ENCODE results near the gene ANKRD44. TPM values are rescaled to one million over a fixed set of nuclear protein-coding genes. Genes with fewer than 3 reads are reported as not detected.
"Not testable (repeated sequence)": the region's sequence is repeated elsewhere in the genome, so short reads cannot be mapped to it uniquely, and the experiment has no call there.

The ANKRD44 gene
- polyA plus RNA-seq, 12 donors: 11.2 to 34.8 (median 21.1) TPM; not detected in 1

DNA sequence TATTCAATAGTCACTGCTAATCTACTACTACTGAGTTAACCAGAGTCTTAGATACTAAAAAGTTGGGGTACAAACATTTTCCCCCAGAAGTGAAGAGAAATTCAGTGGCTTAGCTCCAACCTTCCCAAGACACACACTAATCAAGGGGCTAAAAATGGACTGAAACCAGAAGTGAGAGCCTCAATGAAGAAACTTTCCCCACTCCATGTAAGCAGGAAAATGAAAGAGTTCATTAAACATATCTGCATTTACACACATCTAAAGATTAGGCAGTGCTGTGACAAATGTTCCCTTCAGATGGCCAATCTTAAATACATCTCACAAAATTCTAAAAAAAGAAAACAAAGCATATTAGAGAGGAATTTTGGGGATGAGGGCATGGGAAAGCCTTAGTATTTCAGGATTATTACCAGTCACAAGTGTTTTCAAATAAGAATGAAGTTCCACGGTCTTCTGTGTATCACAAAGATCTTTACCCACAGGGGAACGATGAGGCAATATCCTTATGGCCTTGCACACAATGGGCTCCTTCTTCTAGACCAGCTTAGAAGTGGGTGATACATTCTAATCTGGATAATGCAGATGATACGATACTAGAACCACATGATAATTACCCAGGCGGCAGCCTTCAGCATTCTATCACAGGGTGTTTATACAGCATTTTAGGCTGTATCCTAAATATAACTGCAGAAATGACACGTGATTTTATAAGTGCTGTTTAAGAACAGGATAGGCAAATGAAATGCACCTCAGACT lies 17.1 kb downstream of the ANKRD44 start:
- no peak for DNase-seq

DNA sequence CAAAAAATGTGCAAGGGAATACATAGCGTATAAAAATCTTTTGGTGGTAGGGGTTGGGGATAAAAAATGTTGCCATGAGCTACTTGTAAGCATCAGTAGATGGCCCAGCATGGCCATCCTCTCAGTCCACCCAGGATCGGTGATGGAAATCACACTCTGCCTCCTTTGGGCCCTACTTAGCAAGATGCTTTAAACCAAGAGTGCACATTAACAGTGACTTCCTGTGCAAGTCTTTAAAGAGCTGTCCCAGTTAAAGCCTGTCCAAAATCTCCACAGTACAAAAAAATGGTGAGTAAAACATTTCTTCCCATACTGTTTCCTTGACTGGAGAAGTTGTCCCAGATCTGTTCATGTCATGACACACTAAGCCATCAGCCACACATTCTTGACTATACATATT lies 18.0 kb downstream of the ANKRD44 start:
- DNase-seq: no peak

DNA sequence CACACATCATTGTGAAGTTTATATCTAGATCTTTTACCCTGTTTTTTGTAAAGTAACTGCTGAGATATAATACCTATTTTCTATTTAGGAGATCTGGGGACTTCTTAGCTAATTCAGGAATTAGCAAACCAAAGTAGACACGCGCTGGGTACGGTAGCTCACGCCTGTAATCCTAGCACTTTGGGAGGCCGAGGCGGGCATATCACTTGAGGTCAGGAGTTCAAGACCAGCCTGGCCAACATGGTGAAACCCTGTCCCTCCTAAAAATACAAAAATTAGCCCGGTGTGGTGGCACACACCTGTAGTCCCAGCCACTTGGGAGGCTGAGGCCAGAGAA lies 23.0 kb downstream of the ANKRD44 start:
- not testable (repeated sequence) for DNase-seq

DNA sequence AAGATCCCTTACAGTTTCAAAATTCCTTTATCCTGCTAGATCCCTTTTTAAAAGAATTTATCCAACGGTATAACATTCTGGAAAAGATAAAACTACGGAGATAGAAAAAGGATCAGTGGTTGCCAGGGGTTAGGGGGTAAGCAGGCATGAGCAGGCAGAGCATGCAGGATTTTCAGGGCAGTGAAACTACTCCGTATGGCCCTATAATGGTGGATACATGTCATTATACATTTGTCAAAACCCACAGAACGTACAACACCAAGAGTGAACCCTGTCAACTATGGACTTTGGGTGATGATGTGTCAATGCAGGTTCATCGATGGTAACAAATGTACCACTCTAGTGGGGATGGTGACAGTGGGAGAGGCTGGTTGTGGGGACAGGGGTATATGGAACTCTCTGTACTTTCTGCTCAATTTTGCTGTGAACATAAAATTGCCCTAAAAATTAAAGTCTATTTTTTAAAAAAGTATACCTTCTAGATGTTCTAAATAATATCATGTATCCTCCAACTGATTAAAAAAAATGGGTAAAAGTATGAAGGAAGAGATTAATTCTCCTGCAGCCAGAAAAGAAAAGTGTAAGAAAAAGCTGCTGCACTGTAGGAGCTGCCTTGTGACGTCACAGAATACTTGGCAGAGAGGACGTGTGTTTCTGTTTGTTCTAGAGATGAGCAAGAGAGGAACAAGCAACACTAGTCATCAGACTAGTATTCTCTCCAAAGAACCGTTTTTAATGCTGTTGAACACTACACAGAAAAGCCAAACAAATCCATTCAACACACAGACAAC lies 23.6 kb downstream of the ANKRD44 start:
- DNase-seq: no peak

DNA sequence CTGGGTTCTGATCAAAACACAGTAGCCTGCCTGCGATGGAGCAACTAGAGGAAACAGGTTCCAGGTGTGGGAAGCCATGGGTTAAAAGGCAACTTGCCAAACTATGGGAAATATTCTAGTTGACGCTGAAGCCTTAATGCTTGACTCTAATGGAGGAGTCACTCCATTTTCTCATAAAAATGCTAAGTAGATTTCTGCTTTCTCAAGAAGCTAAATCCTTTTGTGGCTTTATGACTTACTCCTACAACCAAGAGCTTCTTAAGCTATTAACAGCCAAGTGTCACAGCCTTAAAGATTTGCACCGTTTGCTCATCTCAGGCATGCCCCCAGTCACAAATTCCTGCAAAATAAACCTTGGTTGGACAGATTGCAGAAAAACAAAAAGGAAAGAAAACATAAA lies 25.2 kb downstream of the ANKRD44 start:
- no peak for DNase-seq

DNA sequence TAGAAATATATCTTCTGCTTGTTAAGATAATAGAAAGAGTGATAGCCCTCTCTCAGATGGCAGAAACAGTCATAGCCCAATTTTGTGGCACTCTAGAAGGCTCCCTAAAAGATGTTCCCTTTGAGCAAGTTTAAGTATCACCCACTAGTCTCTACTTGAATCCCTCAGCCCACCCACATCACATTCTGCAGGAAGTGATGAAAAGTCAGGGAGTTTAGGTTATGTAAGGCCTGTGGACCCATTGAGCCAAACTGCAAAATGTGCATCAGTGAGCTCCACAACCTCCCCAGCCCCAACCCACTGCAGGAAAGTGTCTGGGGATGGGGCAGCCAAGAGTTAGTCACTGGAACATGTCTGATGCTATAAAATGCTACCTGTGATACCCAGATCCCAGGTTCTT lies 25.6 kb downstream of the ANKRD44 start:
- DNase-seq: no peak

DNA sequence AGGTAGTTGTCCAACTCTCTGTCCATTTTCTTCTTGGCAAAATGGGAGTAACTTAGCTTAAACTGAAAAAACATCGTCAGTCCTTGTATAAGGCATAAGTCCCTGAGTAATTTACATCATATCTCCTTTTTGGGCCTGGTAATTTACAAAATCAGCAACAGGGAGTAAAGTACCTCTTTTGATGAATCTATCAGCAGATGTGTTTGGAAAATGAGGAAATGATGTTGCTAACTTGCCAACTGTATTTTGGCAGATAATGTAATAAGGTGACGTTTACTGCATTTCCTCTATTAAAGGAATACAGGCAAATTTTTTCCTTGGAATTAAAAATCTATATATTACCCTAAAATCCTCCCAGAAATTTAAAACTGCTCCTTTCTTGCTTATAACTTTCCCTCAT lies 29.2 kb downstream of the ANKRD44 start:
- peak; percentile 67 for DNase-seq

DNA sequence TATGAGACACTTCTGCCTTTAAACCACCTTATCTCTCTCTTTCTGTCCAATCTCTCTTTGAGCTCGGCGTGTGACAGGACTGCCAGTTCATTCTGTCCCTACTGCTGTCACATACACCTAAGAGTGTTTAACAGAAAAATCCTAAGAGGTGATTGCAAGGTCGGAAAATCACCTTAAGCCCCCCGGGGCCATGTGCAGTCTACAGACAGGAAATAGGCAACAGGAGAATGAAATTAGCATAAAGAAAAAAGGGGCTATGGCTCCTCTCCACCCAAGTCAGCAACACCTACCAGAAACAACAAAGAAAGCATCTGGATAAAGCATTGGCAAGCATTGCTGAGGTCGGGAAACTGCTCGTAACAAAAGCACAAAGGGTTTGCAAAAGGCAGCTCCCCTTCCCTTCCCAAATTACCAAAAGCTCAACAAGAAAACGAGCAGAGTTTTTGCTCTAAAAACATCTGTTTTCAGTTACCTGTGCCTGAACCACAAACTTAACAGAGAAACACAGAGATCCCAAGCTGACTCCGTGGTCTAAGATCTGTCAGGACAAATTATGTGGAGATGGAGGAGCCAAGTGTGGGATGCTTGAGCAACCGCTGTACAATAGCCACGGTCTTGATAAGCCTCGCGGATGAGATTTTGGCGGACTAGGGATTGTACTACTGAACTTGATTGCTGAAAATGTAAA lies 30.4 kb downstream of the ANKRD44 start:
- no peak for DNase-seq

DNA sequence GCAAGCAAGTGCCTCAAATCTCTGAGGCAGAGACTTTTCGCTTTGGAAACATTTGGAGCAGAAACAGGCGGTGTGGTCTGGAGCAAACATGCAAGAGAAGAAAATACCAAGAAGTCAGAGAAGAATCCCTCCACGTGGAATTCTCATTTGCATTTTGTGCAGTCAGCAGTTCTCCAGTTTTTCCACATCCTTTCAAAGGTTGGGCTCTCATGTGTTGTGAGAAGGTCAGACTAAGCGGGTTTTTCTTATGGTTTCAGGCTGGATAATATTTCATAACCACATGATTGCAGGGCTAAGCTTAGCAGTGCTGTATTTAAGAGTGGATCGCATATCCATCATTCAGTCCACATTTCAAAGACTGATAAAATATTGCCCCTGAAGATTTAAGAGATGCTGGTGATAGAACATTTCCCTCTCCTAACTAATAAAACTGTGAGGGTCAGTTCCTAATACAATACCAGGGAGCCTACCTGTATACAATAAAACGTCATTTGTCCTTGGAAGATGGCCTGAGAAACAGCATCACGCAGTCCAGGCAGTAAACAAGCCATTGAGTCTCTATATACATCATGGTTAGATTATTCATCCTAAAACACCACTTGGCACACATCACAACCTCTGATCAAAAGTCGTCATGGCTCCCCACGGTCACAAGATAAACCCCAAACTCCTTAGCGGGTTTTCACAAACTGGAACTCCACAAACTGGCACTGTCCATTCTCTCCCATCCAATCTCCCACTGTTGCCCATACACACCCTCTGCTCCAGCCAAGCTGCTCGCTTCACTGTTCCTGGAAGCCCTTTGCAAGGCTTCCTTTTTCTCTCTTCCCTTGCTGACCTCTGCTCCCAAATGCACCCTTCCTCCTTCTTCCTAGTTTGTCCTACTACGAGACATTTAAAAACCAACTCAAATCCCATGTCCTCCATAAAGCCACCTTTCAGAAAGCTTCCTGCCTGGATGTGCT lies 31.5 kb downstream of the ANKRD44 start:
- no peak for DNase-seq

DNA sequence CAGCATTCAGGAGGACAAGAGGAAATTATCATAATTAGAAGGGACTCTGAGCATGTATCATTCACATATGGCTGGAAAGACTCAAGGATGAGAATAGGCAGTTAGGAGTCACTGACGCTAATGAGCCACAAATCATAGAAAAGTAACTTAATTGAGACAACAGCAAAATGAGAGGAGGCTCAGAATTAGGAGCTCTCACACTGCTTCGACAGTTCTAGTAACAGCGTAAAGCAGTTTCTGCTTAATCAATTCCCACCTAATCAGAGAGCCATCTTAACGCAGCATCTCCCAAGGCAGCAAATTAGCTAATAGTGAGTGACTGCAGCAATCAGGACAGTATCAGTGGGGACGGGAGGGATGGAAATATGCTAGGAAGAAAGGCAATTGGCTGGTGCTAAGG lies 32.8 kb downstream of the ANKRD44 start:
- DNase-seq: no peak

DNA sequence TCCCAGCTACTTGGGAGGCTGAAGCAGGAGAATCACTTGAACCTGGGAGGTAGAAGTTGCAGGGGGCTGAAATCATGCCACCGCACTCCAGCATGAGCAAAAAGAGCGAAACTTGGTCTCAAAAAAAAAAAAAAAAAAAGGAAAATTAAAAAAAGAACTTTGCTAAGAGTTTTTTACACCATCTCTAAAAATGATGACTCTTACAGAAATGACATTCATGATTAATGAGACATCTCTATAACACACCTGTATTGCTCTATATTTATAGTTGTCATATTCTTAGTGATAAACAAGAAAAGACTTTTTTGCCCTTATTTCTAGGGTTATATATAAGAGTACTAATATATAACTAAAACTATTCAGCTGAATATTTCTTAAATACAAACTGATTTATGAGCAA lies 34.4 kb downstream of the ANKRD44 start:
- no peak for DNase-seq

DNA sequence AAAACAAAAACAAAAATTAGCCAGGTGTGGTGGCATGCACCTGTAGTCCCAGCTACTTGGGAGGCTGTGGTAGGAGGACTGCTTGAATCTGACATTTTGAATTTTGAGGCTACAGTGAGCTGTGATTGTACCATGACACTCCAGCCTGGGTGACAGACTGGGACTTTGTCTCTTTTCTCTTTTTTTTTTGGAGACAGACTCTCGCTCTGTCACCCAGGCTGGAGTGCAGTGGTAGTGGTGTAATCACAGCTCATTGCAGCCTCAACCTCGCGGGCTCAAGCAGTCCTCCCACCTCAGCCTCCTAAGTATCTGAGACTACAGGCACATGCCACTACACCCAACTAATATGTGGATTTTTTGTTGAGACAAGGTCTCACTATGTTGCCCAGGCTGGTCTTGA lies 35.6 kb downstream of the ANKRD44 start:
- DNase-seq: no peak

DNA sequence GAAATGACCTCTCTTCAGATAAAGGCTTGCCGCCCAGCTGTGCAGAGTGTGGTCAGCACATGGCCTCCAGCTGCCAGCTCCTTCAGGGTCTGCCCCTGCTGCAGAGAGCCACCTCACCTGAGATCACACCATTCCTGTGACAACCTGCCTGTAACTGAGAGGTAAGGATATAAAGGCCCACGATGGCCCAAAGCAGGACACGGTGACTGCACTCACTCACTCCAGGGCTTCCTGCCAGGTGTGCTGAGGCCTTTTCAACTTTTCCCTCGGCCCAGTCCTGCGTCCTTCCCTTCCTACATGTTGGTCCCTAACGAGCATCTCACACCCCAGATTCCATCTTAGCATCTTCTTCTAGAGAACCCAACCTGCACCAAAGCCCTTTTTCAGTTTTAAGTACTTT lies 36.2 kb downstream of the ANKRD44 start:
- no peak for DNase-seq

DNA sequence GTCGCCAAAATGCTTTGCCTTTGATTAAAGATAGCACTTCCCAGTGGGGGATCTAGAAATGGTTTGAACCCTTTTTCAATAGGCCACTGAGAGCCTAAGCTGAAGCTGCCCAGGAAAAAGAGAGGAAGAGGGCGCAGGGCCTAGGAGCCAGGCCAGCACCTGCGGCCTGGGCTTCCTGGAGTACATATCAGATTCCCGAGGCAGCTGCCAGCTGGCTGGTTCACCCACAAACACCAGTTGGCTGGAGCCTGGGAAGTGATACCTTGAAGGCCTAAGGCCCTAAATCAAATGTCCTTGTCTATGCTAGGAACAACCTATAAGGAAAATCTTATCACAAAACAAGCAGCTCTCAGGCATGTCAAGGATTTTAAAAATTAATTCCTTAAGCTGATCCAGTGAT lies 37.1 kb downstream of the ANKRD44 start:
- no peak for DNase-seq

DNA sequence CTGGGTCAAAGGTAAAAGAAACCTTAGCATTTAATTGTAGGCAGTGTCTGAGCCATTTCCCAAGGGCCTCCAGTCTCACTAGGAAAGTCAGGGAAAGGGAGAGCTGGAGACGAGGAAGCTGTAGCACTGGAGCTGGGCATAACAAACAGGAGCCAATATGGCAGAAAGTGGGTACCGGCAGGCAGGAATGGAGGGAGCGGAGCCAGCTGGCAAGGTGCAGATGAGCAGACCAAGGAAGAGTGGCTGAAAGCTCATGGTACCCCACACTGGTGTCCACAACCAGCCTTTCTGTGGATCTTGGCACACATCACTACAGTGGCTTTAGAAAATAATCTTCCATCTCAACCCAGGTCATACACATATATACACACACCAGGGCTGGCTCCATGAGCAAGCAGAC lies 40.0 kb downstream of the ANKRD44 start:
- no peak for DNase-seq

DNA sequence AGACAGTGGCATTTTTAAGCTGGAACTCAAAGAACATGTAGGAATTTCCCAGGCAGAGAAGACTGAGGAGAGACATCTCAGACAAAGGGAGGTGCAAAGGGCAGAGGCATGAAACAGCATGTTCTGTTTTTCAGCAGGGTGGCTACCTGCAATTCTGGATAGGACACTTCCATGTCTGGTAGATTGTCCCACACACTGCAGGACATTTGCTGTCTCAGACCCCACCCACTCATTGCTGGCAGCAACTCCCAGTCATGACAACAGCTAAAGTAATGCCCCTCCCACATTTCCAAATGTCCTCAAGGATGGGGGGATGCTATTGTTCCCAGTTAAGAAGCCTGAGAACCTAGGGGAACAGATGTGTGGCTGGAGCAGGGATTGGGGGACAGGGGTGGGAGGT lies 40.8 kb downstream of the ANKRD44 start:
- no peak for DNase-seq

DNA sequence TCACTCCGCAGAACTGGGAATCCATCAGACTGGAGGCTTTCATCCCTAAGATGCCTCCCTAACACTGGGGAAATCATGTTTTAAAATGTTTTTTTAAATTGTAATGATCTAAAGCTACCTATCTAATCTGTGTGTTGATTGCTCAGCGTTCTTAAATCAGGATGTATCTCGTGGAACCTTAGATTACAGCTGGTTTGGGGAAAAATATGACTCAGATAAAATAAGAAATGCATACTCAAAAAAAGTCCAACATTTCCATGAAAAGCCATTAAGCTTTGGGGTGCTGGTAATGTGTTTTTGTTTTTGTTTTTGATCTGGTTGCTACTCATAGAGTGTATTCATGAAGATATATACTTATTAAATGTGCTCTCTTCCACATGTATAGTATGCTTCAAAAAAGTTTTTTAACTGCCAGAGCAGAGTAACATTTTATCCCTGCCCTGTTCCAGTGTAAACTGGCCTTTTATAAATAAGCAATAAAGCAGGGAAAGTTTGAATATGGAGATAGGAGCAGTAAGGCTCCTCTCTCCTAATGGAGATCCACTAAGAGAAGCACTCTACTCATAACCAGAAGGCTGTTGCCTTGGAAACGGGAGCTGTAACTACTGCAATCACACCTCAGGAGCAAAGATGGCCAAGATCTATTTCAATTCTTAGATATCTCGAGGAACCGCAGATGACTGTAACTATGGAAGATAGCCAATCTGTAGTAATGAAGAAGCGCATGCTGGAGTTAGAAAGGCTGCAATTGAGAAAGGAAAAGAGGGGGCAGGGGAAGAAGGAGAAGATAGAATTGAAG lies 41.6 kb downstream of the ANKRD44 start:
- DNase-seq: no peak

DNA sequence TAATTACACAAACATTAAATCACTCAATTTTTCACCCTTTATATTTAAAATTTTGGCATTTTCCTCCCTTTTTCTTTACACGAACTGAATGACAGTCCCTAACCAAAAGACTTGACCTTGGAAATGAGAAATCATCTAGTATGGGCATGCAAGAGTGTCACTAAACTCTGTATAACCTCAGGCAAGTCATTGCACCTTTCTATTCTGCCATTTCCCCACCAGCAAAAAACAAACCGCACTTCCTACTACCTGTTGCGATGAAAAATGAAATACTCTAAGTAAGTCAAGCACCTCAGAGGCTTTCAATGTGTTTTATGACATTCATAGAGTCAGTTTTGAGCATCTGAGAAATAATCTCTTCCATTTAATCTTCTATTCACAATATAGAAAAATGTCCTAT lies 44.1 kb downstream of the ANKRD44 start:
- DNase-seq: no peak

DNA sequence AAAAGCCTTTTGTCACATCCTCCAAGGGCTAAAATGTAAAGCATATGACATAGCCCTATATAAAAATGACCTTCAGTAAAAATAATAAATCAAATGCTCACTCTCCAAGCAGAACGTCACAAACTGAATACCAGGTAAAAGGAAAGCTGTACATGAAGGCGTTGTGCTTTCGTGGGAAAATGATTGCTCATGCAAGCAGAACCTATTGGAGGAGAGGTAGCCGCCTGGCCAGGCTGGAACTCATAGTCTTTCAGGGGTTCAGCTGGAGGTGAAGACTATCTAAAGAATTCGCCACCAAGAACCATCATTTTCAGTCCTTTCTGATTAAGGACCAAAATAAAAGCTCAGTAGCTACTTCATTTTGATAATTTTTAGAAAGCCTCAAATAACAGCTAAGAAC lies 44.7 kb downstream of the ANKRD44 start:
- no peak for DNase-seq

DNA sequence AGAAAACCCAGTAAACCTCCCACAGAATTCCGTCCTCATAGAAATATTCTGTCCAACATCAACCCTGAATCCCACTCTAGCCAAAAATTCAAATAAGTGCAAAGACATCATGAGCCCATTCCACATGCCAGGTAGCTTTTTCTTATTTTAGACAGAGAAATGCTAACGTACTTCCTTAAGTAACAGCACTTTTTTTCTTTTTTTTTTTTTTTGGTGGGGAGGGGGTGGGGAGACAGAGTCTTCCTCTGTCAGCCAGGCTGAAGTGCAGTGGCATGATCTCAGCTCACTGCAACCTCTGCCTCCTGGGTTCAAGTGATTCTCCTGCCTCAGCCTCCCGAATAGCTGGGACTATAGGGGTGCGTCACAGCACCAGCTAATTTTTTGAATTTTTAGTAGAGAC lies 45.5 kb downstream of the ANKRD44 start:
- DNase-seq: no peak

DNA sequence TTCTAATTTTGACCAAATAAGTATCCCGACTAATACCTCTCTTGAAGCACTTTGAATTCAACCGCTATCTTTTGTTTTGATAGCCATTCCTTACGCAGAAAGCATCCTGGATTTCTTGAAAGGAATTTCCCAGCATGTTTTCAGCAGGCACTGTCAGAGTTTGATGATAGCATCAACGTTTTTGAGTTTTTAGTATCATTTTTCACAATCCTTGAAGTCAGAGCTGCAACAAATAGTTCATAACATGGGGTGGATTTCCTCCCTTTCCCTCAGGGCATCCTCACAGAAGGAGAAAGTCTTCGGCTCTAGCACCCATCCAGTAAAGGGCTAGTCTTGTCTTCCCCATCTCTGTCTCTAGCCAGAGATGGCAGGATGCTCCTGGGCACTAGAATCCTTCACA lies 46.2 kb downstream of the ANKRD44 start:
- DNase-seq: no peak

All from muscle of arm (tissue), 12 donors.